ENCODE results near the gene FREM3. TPM values are rescaled to one million over a fixed set of nuclear protein-coding genes. Genes with fewer than 3 reads are reported as not detected.

The FREM3 gene
- total and polyA plus RNA-seq, 7 donors, result under 0.01 TPM; not detected in 6

DNA sequence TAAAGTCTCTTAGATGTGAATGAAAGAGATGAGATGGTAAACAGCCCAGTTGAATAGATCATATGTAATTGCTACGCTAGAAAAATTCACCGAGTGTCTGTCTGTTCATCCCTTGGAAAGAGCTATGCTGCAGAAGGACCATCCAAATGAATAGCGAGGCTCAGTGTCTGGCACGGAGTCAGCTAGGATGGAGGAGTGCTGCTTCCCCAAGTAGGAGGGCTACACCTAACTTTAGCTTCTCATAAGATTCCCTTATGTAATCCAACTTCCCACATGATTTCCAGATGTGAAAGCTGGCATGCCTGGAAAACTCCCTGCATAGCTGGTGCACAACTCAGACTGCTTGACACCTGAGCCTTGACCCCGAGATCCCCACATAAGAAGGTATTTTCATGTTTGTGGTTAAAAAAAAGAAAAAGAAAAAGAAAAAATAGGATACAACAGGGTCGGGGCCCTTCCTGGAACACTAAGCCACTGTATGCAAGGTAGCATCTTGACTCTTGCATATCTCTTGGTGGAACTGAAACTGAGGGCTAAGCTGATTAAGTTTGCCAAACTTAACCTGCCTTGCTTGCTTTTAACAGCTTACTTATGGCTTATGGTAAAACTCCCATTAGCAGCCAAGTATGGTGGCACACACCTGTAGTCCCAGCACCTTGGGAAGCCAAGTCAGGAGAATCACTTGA lies 82.3 kb downstream of the FREM3 start:
- 87 to 91% methylated on average over 6 of the region's 6 CpGs for whole genome bisulfite sequencing, 2 donors

DNA sequence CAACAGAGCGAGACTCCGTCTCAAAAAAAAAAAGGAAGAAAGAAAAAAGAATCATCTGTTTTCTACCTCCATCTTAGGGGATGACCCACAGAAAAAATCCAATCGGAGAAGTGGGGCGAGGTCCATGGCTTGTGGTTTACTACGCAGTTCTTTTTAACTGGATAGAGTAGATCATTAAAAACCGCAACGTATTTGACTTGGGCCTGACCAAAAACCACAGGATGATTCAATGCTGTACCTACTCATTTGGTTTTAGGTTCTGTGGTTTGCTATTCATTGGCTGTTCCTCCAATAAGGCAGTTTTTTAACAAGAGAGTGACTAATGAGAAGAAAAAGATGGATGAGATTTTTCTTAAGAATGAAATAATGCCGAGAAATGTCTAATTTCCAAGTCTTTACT lies 83.7 kb downstream of the FREM3 start:
- intact Hi-C loops (cut with DNase I), result no loop called here
- Histone ChIP-seq H3K36me3 (no peaks in the 10 kb centered on the region), H3K9me3 (no peaks in the 10 kb centered on the region), H3K4me1 (peaks cover 0 to 11% (median 2%) of the 10 kb centered on the region in 4 donors), H3K27ac (no peak overlapping the region), H3K27me3 (no peaks in the 10 kb centered on the region), H3K4me3 (no peak overlapping the region)
- TF ChIP-seq POLR2A (IDR thresholded peaks at IDR 0.05) (no peak), EP300 (IDR thresholded peaks at IDR 0.05) (no peak), POLR2AphosphoS5 (IDR thresholded peaks at IDR 0.05) (no peak)
- TF ChIP-seq, protein P1, sequence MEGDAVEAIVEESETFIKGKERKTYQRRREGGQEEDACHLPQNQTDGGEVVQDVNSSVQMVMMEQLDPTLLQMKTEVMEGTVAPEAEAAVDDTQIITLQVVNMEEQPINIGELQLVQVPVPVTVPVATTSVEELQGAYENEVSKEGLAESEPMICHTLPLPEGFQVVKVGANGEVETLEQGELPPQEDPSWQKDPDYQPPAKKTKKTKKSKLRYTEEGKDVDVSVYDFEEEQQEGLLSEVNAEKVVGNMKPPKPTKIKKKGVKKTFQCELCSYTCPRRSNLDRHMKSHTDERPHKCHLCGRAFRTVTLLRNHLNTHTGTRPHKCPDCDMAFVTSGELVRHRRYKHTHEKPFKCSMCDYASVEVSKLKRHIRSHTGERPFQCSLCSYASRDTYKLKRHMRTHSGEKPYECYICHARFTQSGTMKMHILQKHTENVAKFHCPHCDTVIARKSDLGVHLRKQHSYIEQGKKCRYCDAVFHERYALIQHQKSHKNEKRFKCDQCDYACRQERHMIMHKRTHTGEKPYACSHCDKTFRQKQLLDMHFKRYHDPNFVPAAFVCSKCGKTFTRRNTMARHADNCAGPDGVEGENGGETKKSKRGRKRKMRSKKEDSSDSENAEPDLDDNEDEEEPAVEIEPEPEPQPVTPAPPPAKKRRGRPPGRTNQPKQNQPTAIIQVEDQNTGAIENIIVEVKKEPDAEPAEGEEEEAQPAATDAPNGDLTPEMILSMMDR (IDR thresholded peaks at IDR 0.05), result no peak
- DNase-seq, result no peak
- 72 to 90% methylated on average over 8 of the region's 8 CpGs for WGBS, 2 donors

More for the DNA sequence above, 82.3 kb downstream of the FREM3 start:
- Histone ChIP-seq H3K27me3 (no peaks in the 10 kb centered on the region), H3K4me3 (no peak overlapping the region), H3K27ac (no peak overlapping the region), H3K4me1 (peaks cover 0 to 5% (median under 1%) of the 10 kb centered on the region in 4 donors), H3K36me3 (no peaks in the 10 kb centered on the region), H3K9me3 (no peaks in the 10 kb centered on the region)
- no peak for TF ChIP-seq POLR2AphosphoS5 (IDR thresholded peaks at IDR 0.05)
- no peak for TF ChIP-seq EP300 (IDR thresholded peaks at IDR 0.05)
- no peak for TF ChIP-seq POLR2A (IDR thresholded peaks at IDR 0.05)
- TF ChIP-seq, protein P1 (IDR thresholded peaks at IDR 0.05), result no peak
- intact Hi-C loops (cut with DNase I), result no loop called here
- DNase-seq, result no peak

DNA sequence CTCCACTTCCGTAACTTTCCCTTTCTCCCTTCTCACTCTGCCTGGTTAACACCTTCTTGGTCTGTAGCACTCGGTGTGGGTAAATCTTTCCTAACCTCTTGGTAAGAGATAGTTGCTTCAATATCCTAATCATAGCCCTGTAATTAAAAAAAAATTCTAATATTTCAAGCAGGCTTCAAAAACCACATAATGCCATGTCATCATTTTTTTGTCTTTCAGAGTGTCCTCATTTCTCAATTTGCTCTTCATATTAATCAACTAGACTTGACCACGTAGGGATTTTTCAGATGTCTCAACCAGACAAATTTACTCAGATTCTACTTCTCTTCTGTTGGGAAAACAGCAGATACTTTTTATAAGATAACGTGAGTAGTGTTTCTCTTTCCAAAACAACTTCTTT lies 91.0 kb downstream of the FREM3 start:
- 65 to 79% methylated on average over 4 of the region's 4 CpGs for WGBS, 2 donors
- Histone ChIP-seq H3K27ac (peak overlapping the region in 2 of 4 donors; percentile 54 to 57), H3K4me3 (no peak overlapping the region), H3K9me3 (no peaks in the 10 kb centered on the region), H3K36me3 (no peaks in the 10 kb centered on the region), H3K4me1 (peaks cover 0 to 32% (median 18%) of the 10 kb centered on the region in 4 donors), H3K27me3 (no peaks in the 10 kb centered on the region)
- no peak for TF ChIP-seq POLR2AphosphoS5 (IDR thresholded peaks at IDR 0.05)
- TF ChIP-seq, protein P1 (IDR thresholded peaks at IDR 0.05), result no peak
- no peak for TF ChIP-seq EP300 (IDR thresholded peaks at IDR 0.05)
- TF ChIP-seq POLR2A (IDR thresholded peaks at IDR 0.05), result no peak
- intact Hi-C loops (cut with DNase I), result no loop called here
- no peak for DNase-seq

DNA sequence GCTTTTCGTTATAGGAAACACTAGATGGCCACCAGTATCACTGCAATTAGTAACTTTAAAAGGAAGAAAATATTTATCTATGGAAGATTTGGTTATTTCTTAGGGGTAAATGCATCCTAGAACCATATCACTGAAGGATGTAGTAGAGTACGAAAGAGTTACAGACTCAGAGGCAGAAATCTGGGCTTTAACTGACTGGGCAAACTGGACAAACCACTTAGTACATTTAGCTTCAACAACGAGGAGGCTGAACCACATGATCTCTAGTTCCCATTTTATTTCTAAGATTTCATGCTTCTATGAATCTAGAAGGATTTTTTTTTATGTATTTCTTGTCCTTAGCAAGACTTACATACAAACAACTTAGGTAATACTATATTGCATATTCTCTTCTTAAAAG lies 94.0 kb downstream of the FREM3 start:
- Histone ChIP-seq H3K9me3 (no peaks in the 10 kb centered on the region), H3K4me3 (no peak overlapping the region)

More for the DNA sequence above, 94.0 kb downstream of the FREM3 start:
- H3K4me1 ChIP-seq, result peaks cover 0 to 19% (median 13%) of the 10 kb centered on the region in 4 donors
- DNase-seq, result no peak
- H3K27ac ChIP-seq, result no peak overlapping the region
- H3K36me3 ChIP-seq, result no peaks in the 10 kb centered on the region
- H3K27me3 ChIP-seq, result no peaks in the 10 kb centered on the region
- TF ChIP-seq POLR2AphosphoS5 (IDR thresholded peaks at IDR 0.05), result no peak
- TF ChIP-seq, protein P1 (IDR thresholded peaks at IDR 0.05), result no peak
- TF ChIP-seq POLR2A (IDR thresholded peaks at IDR 0.05), result no peak
- TF ChIP-seq EP300 (IDR thresholded peaks at IDR 0.05), result no peak
- intact Hi-C loops (cut with DNase I), result no loop called here
- 71 to 73% methylated on average over 3 of the region's 3 CpGs for WGBS, 2 donors
